HepG2 (cell line): ENCODE data around the gene LSM12. TPM values are rescaled to one million over a fixed set of nuclear protein-coding genes. Genes with fewer than 3 reads are reported as not detected.

Experiments
- ATAC-seq: fragments of 200-7000 bp; cut with Tn5 transposase; 3 replicates; pipeline ENCODE4 v1.9.1; 2020; ENCODE audit warnings: mild to moderate bottlenecking, moderate library complexity
- BruUV-seq: library from RNA; stranded (reverse); fragments of 400-500 nt; replicated peaks from 2 replicates; lab custom pipeline; 2021; lab: Mats Ljungman, UMichigan
- CTCF ChIA-PET: fragments of 300-600 bp; formaldehyde crosslinking; extraction: SDS; loops from one replicate; lab custom pipeline; 2021; ENCODE audit warnings: low total read pairs, inconsistent platforms, low intra/inter-chr PET ratio; lab: Yijun Ruan, JAX
- POLR2A ChIA-PET: fragments of 350-600 bp; sonication (Branson Sonifier 250); formaldehyde crosslinking; loops from one replicate; lab custom pipeline; 2020; ENCODE audit warnings: antibody characterized with exemption, inconsistent platforms; lab: Yijun Ruan, JAX
- DNase-seq: peaks from one replicate; pipeline ENCODE4 v3.0.0-alpha.2; 2015; ENCODE audit warnings: low spot score
- FAIRE-seq: peaks from 3 replicates; lab custom pipeline; 2011; peaks lifted over from hg19 to GRCh38; lab: Jason Lieb, UNC
- H2AFZ ChIP-seq: one replicate; pipeline ENCODE4 v1.6.1; 2011; ENCODE audit warnings: low read length, inconsistent platforms
- H3K27ac ChIP-seq: fragments of 300-600 bp; 3 replicates; pipeline ENCODE4 v1.8.0; 2011; ENCODE audit warnings: mixed run types, mild to moderate bottlenecking, mixed read lengths, low read length, inconsistent platforms; ENCODE audit not compliant: insufficient read depth; ENCODE audit errors: extremely low read length
- H3K27me3 ChIP-seq, 2 experiments: fragments of 200-600 bp in 1 of 2; 2 replicates in 1 of 2; 3 replicates in 1 of 2; pipeline versions ENCODE4 v1.6.0 to v1.8.0; 2011; ENCODE audit warnings: low read length in 2 of 2, mild to moderate bottlenecking in 2 of 2, moderate library complexity in 2 of 2, inconsistent platforms in 1 of 2; ENCODE audit not compliant: insufficient read depth in 2 of 2, control insufficient read depth in 1 of 2
- H3K36me3 ChIP-seq, 2 experiments: fragments of 200-600 bp in 1 of 2; replicated peaks in 1 of 2; 2 replicates in 1 of 2; 3 replicates in 1 of 2; pipeline versions ENCODE4 v1.5.1 to v1.8.0; 2011; ENCODE audit warnings: low read length in 2 of 2, inconsistent platforms in 1 of 2; ENCODE audit not compliant: insufficient read depth in 2 of 2, control insufficient read depth in 1 of 2
- H3K4me1 ChIP-seq: 2 replicates; pipeline ENCODE4 v1.5.1; 2012; ENCODE audit warnings: low read length, inconsistent platforms; ENCODE audit not compliant: insufficient read depth
- H3K4me2 ChIP-seq: 2 replicates; pipeline ENCODE4 v1.6.0; 2011; ENCODE audit warnings: low read depth, low read length, inconsistent platforms
- H3K4me3 ChIP-seq, 3 experiments: fragments of 200-600 bp in 1 of 3; sonication (generic), shearing (Covaris generic) in 1 of 3; replicated peaks in 1 of 3; 2 replicates each; pipeline ENCODE4 v1.5.1; 2011 to 2016; ENCODE audit warnings: low read length in 3 of 3, inconsistent platforms in 2 of 3, low read depth in 2 of 3, mild to moderate bottlenecking in 2 of 3, control low read depth in 1 of 3, mixed read lengths in 1 of 3; ENCODE audit not compliant: insufficient read depth in 1 of 3
- H3K79me2 ChIP-seq: one replicate; pipeline ENCODE4 v1.6.1; 2011; ENCODE audit warnings: low read length, inconsistent platforms; ENCODE audit not compliant: insufficient read depth
- H3K9ac ChIP-seq: 2 replicates; pipeline ENCODE4 v1.6.0; 2011; ENCODE audit warnings: mild to moderate bottlenecking, low read depth, low read length, inconsistent platforms; ENCODE audit not compliant: insufficient read depth
- H3K9me3 ChIP-seq: 2 replicates; pipeline ENCODE4 v1.5.1; 2012; ENCODE audit warnings: mild to moderate bottlenecking, low read length
- H4K20me1 ChIP-seq: 2 replicates; pipeline ENCODE4 v1.6.0; 2011; ENCODE audit warnings: inconsistent platforms, mild to moderate bottlenecking, low read length, moderate library complexity; ENCODE audit not compliant: insufficient read depth
- AGO2 ChIP-seq: fragments of 200-400 bp; formaldehyde crosslinking; optimal IDR thresholded peaks from 2 replicates; pipeline ENCODE3; 2017; ENCODE audit warnings: mild to moderate bottlenecking, low read depth, low read length, moderate library complexity
- BHLHE40 ChIP-seq: IDR thresholded peaks from 2 replicates; pipeline ENCODE4 v1.6.1; 2011; ENCODE audit warnings: low read length, improper control_type of control experiment
- GABPA ChIP-seq, 2 experiments: IDR thresholded peaks; 2 replicates each; pipeline ENCODE4 v1.6.1; 2011 to 2016; ENCODE audit warnings: low read depth in 2 of 2, low read length in 1 of 2, missing biosample characterization in 1 of 2, missing genetic modification characterization in 1 of 2
- KDM2A ChIP-seq: sonication (generic); formaldehyde crosslinking; IDR thresholded peaks from 2 replicates; pipeline ENCODE4 v1.4.0; 2020; ENCODE audit warnings: low read depth, missing genetic modification reagents, borderline replicate concordance
- MBD4 ChIP-seq: IDR thresholded peaks from 2 replicates; pipeline ENCODE4 v1.6.1; 2012; ENCODE audit warnings: low read length, inconsistent platforms, borderline replicate concordance
- PCBP1 ChIP-seq: fragments of 200-400 bp; formaldehyde crosslinking; IDR thresholded peaks from 2 replicates; pipeline ENCODE4 v1.6.1; 2017; ENCODE audit warnings: mild to moderate bottlenecking, low read depth, low read length, borderline replicate concordance
- SAP130 ChIP-seq: IDR thresholded peaks from 2 replicates; pipeline ENCODE4 v1.6.1; 2016; ENCODE audit warnings: low read depth
- SCMH1 ChIP-seq: sonication (generic); formaldehyde crosslinking; IDR thresholded peaks from 2 replicates; pipeline ENCODE4 v1.9.0; 2021; ENCODE audit warnings: missing genetic modification reagents, mild to moderate bottlenecking, borderline replicate concordance
- STAT6 ChIP-seq: sonication (generic); formaldehyde crosslinking; IDR thresholded peaks from 2 replicates; pipeline ENCODE4 v1.4.0; 2020; ENCODE audit warnings: missing genetic modification reagents, mild to moderate bottlenecking, borderline replicate concordance
- ZNF138 ChIP-seq: sonication (generic); formaldehyde crosslinking; IDR thresholded peaks from 2 replicates; pipeline ENCODE4 v1.5.0; 2020; ENCODE audit warnings: mild to moderate bottlenecking, low read depth, missing genetic modification reagents
- ZNF232 ChIP-seq: sonication (generic); formaldehyde crosslinking; IDR thresholded peaks from 2 replicates; pipeline ENCODE4 v1.4.0; 2020; ENCODE audit warnings: missing genetic modification reagents, borderline replicate concordance
- ZNF550 ChIP-seq: sonication (generic); formaldehyde crosslinking; IDR thresholded peaks from 2 replicates; pipeline ENCODE4 v1.4.0; 2020; ENCODE audit warnings: mild to moderate bottlenecking, missing genetic modification reagents, borderline replicate concordance
- ZNF558 ChIP-seq: sonication (generic); formaldehyde crosslinking; IDR thresholded peaks from 2 replicates; pipeline ENCODE4 v1.9.0; 2022; ENCODE audit warnings: mild to moderate bottlenecking, missing genetic modification reagents, borderline replicate concordance
- ZNF607 ChIP-seq: sonication (generic); formaldehyde crosslinking; IDR thresholded peaks from 2 replicates; pipeline ENCODE4 v1.5.1; 2020; ENCODE audit warnings: missing genetic modification reagents, mild to moderate bottlenecking, borderline replicate concordance
- ZSCAN21 ChIP-seq: sonication (generic); formaldehyde crosslinking; IDR thresholded peaks from 2 replicates; pipeline ENCODE4 v1.8.0; 2022; ENCODE audit warnings: mild to moderate bottlenecking, missing genetic modification reagents, moderate library complexity, borderline replicate concordance
- WGBS: methylation state at CpG from one replicate; pipeline ENCODE4 v1.1.6; 2017; ENCODE audit warnings: low lambda C conversion rate; 5-methylcytosine and 5-hydroxymethylcytosine counted together
- in situ Hi-C: cut with HindIII; loops from 2 replicates; pipeline ENCODE4 v1.10.0; 2017; ENCODE audit warnings: low pct_unique_long_range_greater_than_20kb; ENCODE audit not compliant: extremely low pct_ligation_motif_present
- intact Hi-C: fragments of 100-400 bp; cut with micrococcal nuclease; formaldehyde crosslinking; loops from one replicate; pipeline ENCODE4 v1.10.0; 2022; ENCODE audit not compliant: unreplicated experiment
- polyA plus RNA-seq, 8 experiments: library from polyadenylated mRNA; depleted of rRNA in 3 of 8; stranded (reverse) in 7 of 8; unstranded in 1 of 8; fragments of >200 nt; fragmentation: Illumina TruSeq in 4 of 8; extraction: Trizol in 4 of 8; gene quantifications; 2 replicates each; pipeline versions ENCODE4 v1.2.1 to v1.2.3, GENCODE V29; 2011 to 2016; ENCODE audit warnings: low read depth in 4 of 8, missing spikeins in 1 of 8, mixed read lengths in 1 of 8; ENCODE audit not compliant: insufficient read depth in 1 of 8
- total RNA-seq, 5 experiments: library from RNA; depleted of rRNA; stranded (reverse); fragments of >200 nt; fragmentation: Illumina TruSeq; extraction: Trizol; gene quantifications; 2 replicates each; pipeline ENCODE4 v1.2.3, GENCODE V29; 2016; ENCODE audit warnings: low read depth in 1 of 5
- TF ChIP-seq, protein P1 (sequence below): IDR thresholded peaks from 2 replicates; pipeline ENCODE4 v1.6.1; 2012; ENCODE audit warnings: inconsistent platforms
- TF ChIP-seq, protein P2 (sequence below): IDR thresholded peaks from 2 replicates; pipeline ENCODE4 v1.6.1; 2016; ENCODE audit warnings: low read depth, control low read depth

The LSM12 gene
- total and polyA plus RNA-seq, 2 of the 13 experiments (the other 11 are each of a cell fraction or from before 2014, with no cell fraction given): 52.8 to 55.7 TPM

DNA sequence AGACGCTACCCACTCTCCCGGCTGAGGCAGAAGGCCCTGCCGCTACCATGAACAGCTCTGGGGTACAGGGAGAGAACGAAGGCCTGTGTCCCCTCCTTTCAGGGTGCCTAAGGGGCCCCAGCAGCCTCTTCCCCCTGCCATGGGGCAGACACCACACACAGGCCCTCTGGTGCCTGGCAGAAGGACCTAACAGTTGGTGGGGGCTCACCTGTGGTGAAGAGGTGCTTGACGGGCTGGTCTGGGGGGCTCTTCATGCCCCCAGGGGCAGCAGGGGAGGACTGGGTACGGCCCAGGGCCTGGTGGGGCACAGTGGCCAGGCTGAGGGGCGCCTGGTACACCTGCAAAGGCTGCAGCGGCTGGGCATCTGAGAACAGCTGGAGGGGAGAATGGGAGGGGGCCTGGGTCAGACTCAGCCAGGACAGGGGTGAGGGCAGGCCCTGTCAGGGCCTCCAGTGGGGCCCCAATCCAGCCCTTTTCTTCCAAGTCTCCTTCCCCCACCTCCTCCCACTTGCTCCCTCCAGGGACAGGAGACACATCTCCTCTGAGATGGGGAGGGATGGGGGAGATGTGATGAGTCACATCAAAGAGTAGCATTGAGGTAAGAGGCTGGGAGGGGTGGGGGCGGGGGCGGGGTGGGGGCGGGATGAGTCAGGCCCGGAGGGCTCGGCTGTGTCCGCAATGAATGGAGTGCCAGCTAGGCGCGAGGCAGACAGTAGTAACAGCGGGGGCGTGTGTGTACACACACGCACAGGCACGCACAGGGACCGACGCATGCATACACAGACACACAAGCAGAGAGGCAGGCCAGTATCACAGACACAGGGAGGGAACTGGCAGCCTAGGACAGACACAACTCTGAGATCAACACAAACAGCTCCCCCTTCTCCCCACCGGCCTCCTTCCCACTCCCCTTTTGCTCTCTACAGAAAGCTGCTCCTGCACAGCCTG, 20.2 kb upstream of the LSM12 start (continued):
- TF ChIP-seq, protein P1, sequence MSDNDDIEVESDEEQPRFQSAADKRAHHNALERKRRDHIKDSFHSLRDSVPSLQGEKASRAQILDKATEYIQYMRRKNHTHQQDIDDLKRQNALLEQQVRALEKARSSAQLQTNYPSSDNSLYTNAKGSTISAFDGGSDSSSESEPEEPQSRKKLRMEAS: peak; percentile 24; the same call in 1 of the 2 replicates
- peak; percentile 90 for TF ChIP-seq AGO2
- TF ChIP-seq BHLHE40: peak; percentile 75
- peak; percentile 59; the same call in 1 of the 2 replicates for TF ChIP-seq KDM2A (CRISPR knock-in tag)
- TF ChIP-seq, protein P2, sequence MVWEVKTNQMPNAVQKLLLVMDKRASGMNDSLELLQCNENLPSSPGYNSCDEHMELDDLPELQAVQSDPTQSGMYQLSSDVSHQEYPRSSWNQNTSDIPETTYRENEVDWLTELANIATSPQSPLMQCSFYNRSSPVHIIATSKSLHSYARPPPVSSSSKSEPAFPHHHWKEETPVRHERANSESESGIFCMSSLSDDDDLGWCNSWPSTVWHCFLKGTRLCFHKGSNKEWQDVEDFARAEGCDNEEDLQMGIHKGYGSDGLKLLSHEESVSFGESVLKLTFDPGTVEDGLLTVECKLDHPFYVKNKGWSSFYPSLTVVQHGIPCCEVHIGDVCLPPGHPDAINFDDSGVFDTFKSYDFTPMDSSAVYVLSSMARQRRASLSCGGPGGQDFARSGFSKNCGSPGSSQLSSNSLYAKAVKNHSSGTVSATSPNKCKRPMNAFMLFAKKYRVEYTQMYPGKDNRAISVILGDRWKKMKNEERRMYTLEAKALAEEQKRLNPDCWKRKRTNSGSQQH: 0 out of 2 replicates have a peak, but pooled peaks have one; percentile 63
- no peak for TF ChIP-seq ZNF558
- peak; percentile 86 for TF ChIP-seq SAP130 (CRISPR knock-in tag)
- TF ChIP-seq PCBP1: 0 out of 2 replicates have a peak, but pooled peaks have one; percentile 84
- TF ChIP-seq ZNF232 (CRISPR knock-in tag): no peak

GRCh38 chr17:44085908-44086307, 19.4 kb upstream of the LSM12 start:
- Histone ChIP-seq H3K4me3 (no peak overlapping the region), H3K27ac (no peak overlapping the region), H2AFZ (no peak overlapping the region), H3K9ac (no peak overlapping the region; the same call in 1 of the 2 replicates), H3K9me3 (no peaks in the 10 kb centered on the region), H3K79me2 (no peaks in the 10 kb centered on the region), H4K20me1 (no peaks in the 10 kb centered on the region), H3K4me2 (no peak overlapping the region), H3K4me1 (peaks cover 31% of the 10 kb centered on the region), H3K27me3 (no peaks in the 10 kb centered on the region), H3K36me3 (peaks cover 19 to 47% of the 10 kb centered on the region in 2 experiments)
- intact Hi-C loops (no loop called here), in situ Hi-C loops (no loop called here)
- POLR2A ChIA-PET: interaction anchor here (1.3 to 2.4 kb wide), 4 partner anchors 19 to 83 kb away, joined by 6 to 11 read pairs (median 8); partner anchors contain the start of genes HDAC5 and LSM12
- ATAC-seq: no peak
- no TSS peak for BruUV-seq
- 81% methylated on average over 5 of the region's 5 CpGs for WGBS
- no peak for DNase-seq
- no peak for TF ChIP-seq ZNF138 (CRISPR knock-in tag)
- TF ChIP-seq ZSCAN21: no peak
- TF ChIP-seq ZNF607: no peak
- no peak for TF ChIP-seq SCMH1
- TF ChIP-seq ZNF550: no peak
- no peak for TF ChIP-seq MBD4
- no peak for TF ChIP-seq STAT6
- no peak for TF ChIP-seq GABPA (IDR thresholded peaks at IDR 0.05; ENCODE audit: low read depth, low read length)
- no peak for TF ChIP-seq GABPA (CRISPR knock-in tag; IDR thresholded peaks at IDR 0.05; ENCODE audit: low read depth)
- FAIRE-seq: no peak
- CTCF ChIA-PET: interaction anchor here (3.7 kb wide), 1 partner anchor 30 kb away, joined by 80 read pairs; no protein-coding TSS in a partner anchor
